Measurements from ENCODE around the gene NTN1.

- no peak for TF ChIP-seq POLR2A (IDR thresholded peaks at IDR 0.05; ENCODE audit: low read depth, low read length)
- no peak for TF ChIP-seq POLR2AphosphoS5 (IDR thresholded peaks at IDR 0.05; ENCODE audit: low read depth, low read length)
- no peak for TF ChIP-seq POU2F2 (IDR thresholded peaks at IDR 0.05; ENCODE audit: low read depth, low read length)
- TF ChIP-seq TAF1 (IDR thresholded peaks at IDR 0.05; ENCODE audit: low read depth, low read length) = no peak
Measured at GRCh38 chr17:9101356-9101755, 80.0 kb downstream of the NTN1 start.
